IMR-90 (cell line): Measurements from ENCODE around the gene TBATA.

Experiments
- BHLHE40 ChIP-seq: fragments of 150-350 bp; IDR thresholded peaks from 2 replicates; pipeline ENCODE4 v1.6.1; 2016; ENCODE audit warnings: mild to moderate bottlenecking, low read depth, low read length
- MAFK ChIP-seq: IDR thresholded peaks from 2 replicates; pipeline ENCODE4 v1.6.1; 2012; ENCODE audit warnings: low read depth, low read length, improper control_type of control experiment
- MXI1 ChIP-seq: IDR thresholded peaks from 2 replicates; pipeline ENCODE4 v1.6.1; 2012; ENCODE audit warnings: low read depth, mild to moderate bottlenecking, low read length, moderate library complexity, borderline replicate concordance
- NFE2L2 ChIP-seq: fragments of 150-350 bp; IDR thresholded peaks from 2 replicates; pipeline ENCODE4 v1.6.1; 2016; ENCODE audit warnings: low read depth, mild to moderate bottlenecking, low read length
- POLR2A ChIP-seq: IDR thresholded peaks from 2 replicates; pipeline ENCODE4 v1.6.1; 2012; ENCODE audit warnings: mild to moderate bottlenecking, low read depth, low read length
- RAD21 ChIP-seq: IDR thresholded peaks from 2 replicates; pipeline ENCODE4 v1.6.1; 2012; ENCODE audit warnings: low read length, improper control_type of control experiment
- RCOR1 ChIP-seq: IDR thresholded peaks from 2 replicates; pipeline ENCODE4 v1.6.1; 2012; ENCODE audit warnings: mild to moderate bottlenecking, low read length, improper control_type of control experiment; ENCODE audit not compliant: insufficient replicate concordance
- RFX5 ChIP-seq: IDR thresholded peaks from 2 replicates; pipeline ENCODE4 v1.8.0; 2012; ENCODE audit warnings: low read depth, mild to moderate bottlenecking, low read length, moderate library complexity
- SMC3 ChIP-seq: fragments of 150-350 bp; IDR thresholded peaks from 2 replicates; pipeline ENCODE4 v1.6.1; 2016; ENCODE audit warnings: low read depth, mild to moderate bottlenecking, antibody characterized with exemption, low read length, moderate library complexity
- TF ChIP-seq, protein P1 (sequence below): conservative IDR thresholded peaks from 2 replicates; pipeline ENCODE4 v1.5.1; 2012; ENCODE audit warnings: mild to moderate bottlenecking, low read depth, low read length, improper control_type of control experiment
- TF ChIP-seq, protein P2 (sequence below): fragments of 150-350 bp; IDR thresholded peaks from 2 replicates; pipeline ENCODE4 v1.6.1; 2017; ENCODE audit warnings: mild to moderate bottlenecking, antibody characterized with exemption, low read length, low read depth
- TF ChIP-seq, protein P3 (sequence below): fragments of 150-350 bp; IDR thresholded peaks from 2 replicates; pipeline ENCODE4 v1.6.1; 2016; ENCODE audit warnings: low read depth, mild to moderate bottlenecking, low read length, moderate library complexity, borderline replicate concordance

DNA sequence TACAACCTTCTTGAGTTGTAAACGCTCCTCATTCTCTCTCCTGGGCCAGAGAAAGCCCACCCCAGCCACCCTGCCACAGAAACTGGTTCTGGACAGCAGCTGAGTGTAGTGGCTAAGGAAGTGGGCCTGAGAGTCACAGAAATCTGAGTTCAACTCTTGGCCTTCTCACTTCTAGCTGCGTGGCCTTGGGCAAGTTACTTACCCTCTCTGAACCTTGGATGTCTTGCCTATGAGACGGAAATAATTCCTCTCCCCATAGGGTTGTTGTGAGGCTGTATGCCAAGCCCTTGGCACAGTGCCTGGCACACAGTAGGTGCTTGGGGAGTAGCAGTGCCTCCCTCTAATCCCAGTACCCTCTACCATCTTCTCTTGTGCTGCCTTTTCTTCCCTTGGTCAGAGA is 61.4 kb downstream of the TBATA start:
- TF ChIP-seq, protein P1, sequence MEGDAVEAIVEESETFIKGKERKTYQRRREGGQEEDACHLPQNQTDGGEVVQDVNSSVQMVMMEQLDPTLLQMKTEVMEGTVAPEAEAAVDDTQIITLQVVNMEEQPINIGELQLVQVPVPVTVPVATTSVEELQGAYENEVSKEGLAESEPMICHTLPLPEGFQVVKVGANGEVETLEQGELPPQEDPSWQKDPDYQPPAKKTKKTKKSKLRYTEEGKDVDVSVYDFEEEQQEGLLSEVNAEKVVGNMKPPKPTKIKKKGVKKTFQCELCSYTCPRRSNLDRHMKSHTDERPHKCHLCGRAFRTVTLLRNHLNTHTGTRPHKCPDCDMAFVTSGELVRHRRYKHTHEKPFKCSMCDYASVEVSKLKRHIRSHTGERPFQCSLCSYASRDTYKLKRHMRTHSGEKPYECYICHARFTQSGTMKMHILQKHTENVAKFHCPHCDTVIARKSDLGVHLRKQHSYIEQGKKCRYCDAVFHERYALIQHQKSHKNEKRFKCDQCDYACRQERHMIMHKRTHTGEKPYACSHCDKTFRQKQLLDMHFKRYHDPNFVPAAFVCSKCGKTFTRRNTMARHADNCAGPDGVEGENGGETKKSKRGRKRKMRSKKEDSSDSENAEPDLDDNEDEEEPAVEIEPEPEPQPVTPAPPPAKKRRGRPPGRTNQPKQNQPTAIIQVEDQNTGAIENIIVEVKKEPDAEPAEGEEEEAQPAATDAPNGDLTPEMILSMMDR: no peak
- TF ChIP-seq SMC3 (no peak), MAFK (no peak), RAD21 (no peak), POLR2A (no peak), RCOR1 (no peak), RFX5 (no peak), BHLHE40 (no peak), NFE2L2 (no peak), MXI1 (no peak)
- TF ChIP-seq, protein P2, sequence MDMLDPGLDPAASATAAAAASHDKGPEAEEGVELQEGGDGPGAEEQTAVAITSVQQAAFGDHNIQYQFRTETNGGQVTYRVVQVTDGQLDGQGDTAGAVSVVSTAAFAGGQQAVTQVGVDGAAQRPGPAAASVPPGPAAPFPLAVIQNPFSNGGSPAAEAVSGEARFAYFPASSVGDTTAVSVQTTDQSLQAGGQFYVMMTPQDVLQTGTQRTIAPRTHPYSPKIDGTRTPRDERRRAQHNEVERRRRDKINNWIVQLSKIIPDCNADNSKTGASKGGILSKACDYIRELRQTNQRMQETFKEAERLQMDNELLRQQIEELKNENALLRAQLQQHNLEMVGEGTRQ: no peak
- TF ChIP-seq, protein P3, sequence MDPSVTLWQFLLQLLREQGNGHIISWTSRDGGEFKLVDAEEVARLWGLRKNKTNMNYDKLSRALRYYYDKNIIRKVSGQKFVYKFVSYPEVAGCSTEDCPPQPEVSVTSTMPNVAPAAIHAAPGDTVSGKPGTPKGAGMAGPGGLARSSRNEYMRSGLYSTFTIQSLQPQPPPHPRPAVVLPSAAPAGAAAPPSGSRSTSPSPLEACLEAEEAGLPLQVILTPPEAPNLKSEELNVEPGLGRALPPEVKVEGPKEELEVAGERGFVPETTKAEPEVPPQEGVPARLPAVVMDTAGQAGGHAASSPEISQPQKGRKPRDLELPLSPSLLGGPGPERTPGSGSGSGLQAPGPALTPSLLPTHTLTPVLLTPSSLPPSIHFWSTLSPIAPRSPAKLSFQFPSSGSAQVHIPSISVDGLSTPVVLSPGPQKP: no peak
